Liver (tissue), 9 donors: ENCODE data around the gene EPB41L4B. TPM values are rescaled to one million over a fixed set of nuclear protein-coding genes. Genes with fewer than 3 reads are reported as not detected.

Experiments
- DNase-seq: peaks from one replicate; pipeline ENCODE4 v3.0.0-alpha.2; 2017; ENCODE audit warnings: low spot score
- H3K27ac ChIP-seq, 2 donors: one replicate each; pipeline ENCODE4 v1.7.0; 2013; ENCODE audit warnings: inconsistent platforms in 2 of 2, low read length in 2 of 2, control low read depth in 1 of 2, low read depth in 1 of 2, mild to moderate bottlenecking in 1 of 2
- H3K27me3 ChIP-seq, 4 donors: one replicate each; pipeline versions ENCODE4 v1.6.1 to v1.7.0; 2013; ENCODE audit warnings: low read length in 3 of 4, inconsistent platforms in 1 of 4, mild to moderate bottlenecking in 1 of 4, moderate library complexity in 1 of 4; ENCODE audit not compliant: control insufficient read depth in 4 of 4, insufficient read depth in 4 of 4
- H3K36me3 ChIP-seq, 4 donors: one replicate each; pipeline versions ENCODE4 v1.6.1 to v1.7.0; 2013; ENCODE audit warnings: low read length in 3 of 4, mild to moderate bottlenecking in 3 of 4, low read depth in 1 of 4, moderate library complexity in 1 of 4; ENCODE audit not compliant: control insufficient read depth in 4 of 4, insufficient read depth in 3 of 4
- H3K4me1 ChIP-seq, 4 donors: one replicate each; pipeline versions ENCODE4 v1.6.1 to v1.7.0; 2013; ENCODE audit warnings: low read length in 3 of 4, mild to moderate bottlenecking in 3 of 4, moderate library complexity in 1 of 4; ENCODE audit not compliant: control insufficient read depth in 4 of 4, insufficient read depth in 4 of 4
- H3K4me3 ChIP-seq, 3 donors: one replicate each; pipeline versions ENCODE4 v1.6.1 to v1.7.0; 2013; ENCODE audit warnings: low read length in 3 of 3, control low read depth in 1 of 3, low read depth in 1 of 3, mild to moderate bottlenecking in 1 of 3
- H3K9ac ChIP-seq, 2 donors: one replicate each; pipeline ENCODE4 v1.7.0; 2013; ENCODE audit warnings: low read length in 2 of 2, mild to moderate bottlenecking in 2 of 2, moderate library complexity in 2 of 2, control low read depth in 1 of 2, low read depth in 1 of 2
- H3K9me3 ChIP-seq, 4 donors: one replicate each; pipeline versions ENCODE4 v1.6.1 to v1.7.0; 2013; ENCODE audit warnings: low read length in 3 of 4; ENCODE audit not compliant: control insufficient read depth in 4 of 4
- CTCF ChIP-seq: fragments of 150-350 bp; IDR thresholded peaks from 2 replicates; pipeline ENCODE4 v1.5.1; 2017; ENCODE audit warnings: improper control_type of control experiment, low read depth, low read length; ENCODE audit not compliant: missing input control
- EGR1 ChIP-seq, 2 donors: IDR thresholded peaks; 2 replicates each; pipeline ENCODE4 v1.6.1; 2016 to 2018; ENCODE audit warnings: antibody characterized with exemption in 2 of 2, low read depth in 2 of 2
- FOXA1 ChIP-seq: IDR thresholded peaks from 2 replicates; pipeline ENCODE4 v1.6.1; 2016; ENCODE audit warnings: antibody characterized with exemption
- FOXA2 ChIP-seq: IDR thresholded peaks from 2 replicates; pipeline ENCODE4 v1.6.1; 2016; ENCODE audit warnings: antibody characterized with exemption
- GABPA ChIP-seq, 2 donors: IDR thresholded peaks in 1 of 2; conservative IDR thresholded peaks in 1 of 2; 2 replicates each; pipeline ENCODE4 v1.6.1; 2016; ENCODE audit warnings: antibody characterized with exemption in 2 of 2, mild to moderate bottlenecking in 1 of 2, moderate library complexity in 1 of 2
- HNF4A ChIP-seq, 2 donors: conservative IDR thresholded peaks; 2 replicates each; pipeline ENCODE4 v1.6.1; 2016; ENCODE audit warnings: antibody characterized with exemption in 2 of 2, mild to moderate bottlenecking in 2 of 2
- HNF4G ChIP-seq: IDR thresholded peaks from 2 replicates; pipeline ENCODE4 v1.6.1; 2016; ENCODE audit warnings: antibody characterized with exemption
- JUND ChIP-seq, 2 donors: IDR thresholded peaks; 2 replicates each; pipeline ENCODE4 v1.6.1; 2016; ENCODE audit warnings: antibody characterized with exemption in 2 of 2
- MAX ChIP-seq: IDR thresholded peaks from 2 replicates; pipeline ENCODE4 v1.6.1; 2016; ENCODE audit warnings: antibody characterized with exemption
- NR2F2 ChIP-seq: IDR thresholded peaks from 2 replicates; pipeline ENCODE4 v1.6.1; 2016; ENCODE audit warnings: antibody characterized with exemption
- RAD21 ChIP-seq, 2 donors: IDR thresholded peaks; 2 replicates each; pipeline ENCODE4 v1.6.1; 2016; ENCODE audit warnings: antibody characterized with exemption in 2 of 2, mild to moderate bottlenecking in 2 of 2
- REST ChIP-seq: IDR thresholded peaks from 2 replicates; pipeline ENCODE4 v1.6.1; 2016; ENCODE audit warnings: antibody characterized with exemption, mild to moderate bottlenecking
- RXRA ChIP-seq, 2 donors: IDR thresholded peaks; 2 replicates each; pipeline ENCODE4 v1.6.1; 2017 to 2018; ENCODE audit warnings: antibody characterized with exemption in 2 of 2, mild to moderate bottlenecking in 1 of 2
- SP1 ChIP-seq: IDR thresholded peaks from 2 replicates; pipeline ENCODE4 v1.6.1; 2018; ENCODE audit warnings: antibody characterized with exemption, mild to moderate bottlenecking
- TAF1 ChIP-seq: conservative IDR thresholded peaks from 2 replicates; pipeline ENCODE4 v1.6.1; 2016; ENCODE audit warnings: antibody characterized with exemption, mild to moderate bottlenecking
- YY1 ChIP-seq: IDR thresholded peaks from 2 replicates; pipeline ENCODE4 v1.6.1; 2016; ENCODE audit warnings: antibody characterized with exemption, mild to moderate bottlenecking
- ZBTB33 ChIP-seq: IDR thresholded peaks from 2 replicates; pipeline ENCODE4 v1.6.1; 2016; ENCODE audit warnings: antibody characterized with exemption
- polyA plus RNA-seq, 2 donors: library from polyadenylated mRNA; stranded (reverse) in 1 of 2; unstranded in 1 of 2; fragments of 200-250 nt in 1 of 2; fragments of >200 nt in 1 of 2; fragmentation: Nextera tagmentation in 1 of 2; extraction: Ambion mirVana in 1 of 2; gene quantifications; one replicate each; pipeline versions ENCODE4 v1.2.1 to v1.2.3, GENCODE V29; 2013 to 2015
- total RNA-seq, 2 donors: library from RNA; depleted of rRNA; stranded (reverse); fragments of >200 nt; gene quantifications; one replicate each; pipeline ENCODE4 v1.2.3, GENCODE V29; 2014
- TF ChIP-seq, protein P1 (sequence below): IDR thresholded peaks from 2 replicates; pipeline ENCODE4 v1.6.1; 2016; ENCODE audit warnings: antibody characterized with exemption
- donor health status: healthy.
- donor health status: healthy.
- donor health status: healthy.
- donor health status: healthy.
- donor health status: healthy.

The EPB41L4B gene
- total and polyA plus RNA-seq, 4 donors = 9.9 to 42.6 (median 23.9) TPM

DNA sequence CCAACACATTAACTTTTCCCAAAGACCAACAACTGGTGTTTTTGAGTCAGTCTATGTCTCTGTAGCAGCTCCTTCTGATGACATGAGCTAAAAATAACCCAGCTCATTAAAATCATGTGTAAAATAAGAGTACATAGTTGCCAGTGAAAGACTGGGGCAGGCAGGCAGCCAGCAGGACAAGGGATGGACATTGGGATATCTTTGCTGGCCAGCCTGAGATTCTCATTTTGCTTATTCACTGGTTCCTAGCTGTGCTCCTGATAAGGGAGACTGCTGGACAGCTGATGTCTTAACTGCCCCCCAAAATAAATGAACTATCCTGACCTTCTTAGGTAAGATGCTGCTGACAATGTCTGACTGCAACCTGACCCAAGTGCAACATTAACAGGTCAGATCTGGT, 33.9 kb downstream of the EPB41L4B start:
- Histone ChIP-seq H3K4me3 (no peak overlapping the region), H3K36me3 (no peaks in the 10 kb centered on the region), H3K9ac (no peak overlapping the region), H3K27ac (no peak overlapping the region), H3K4me1 (peaks cover 0 to 14% (median 3%) of the 10 kb centered on the region in 4 donors), H3K27me3 (no peaks in the 10 kb centered on the region), H3K9me3 (no peaks in the 10 kb centered on the region)
- DNase-seq = no peak
- TF ChIP-seq FOXA2 (no peak), EGR1 (IDR thresholded peaks at IDR 0.05; ENCODE audit: low read depth in 2 of 2) (no peak), REST (no peak), FOXA1 (no peak), HNF4G (no peak), ZBTB33 (no peak), CTCF (no peak), YY1 (no peak), JUND (IDR thresholded peaks at IDR 0.05) (no peak), HNF4A (conservative IDR thresholded peaks at IDR 0.05) (no peak), SP1 (no peak), GABPA (IDR thresholded peaks at IDR 0.05 in 1 of 2, conservative IDR thresholded peaks at IDR 0.05 in 1 of 2) (no peak), NR2F2 (no peak), RXRA (IDR thresholded peaks at IDR 0.05) (no peak), RAD21 (IDR thresholded peaks at IDR 0.05) (no peak), MAX (no peak), TAF1 (no peak)
- TF ChIP-seq, protein P1, sequence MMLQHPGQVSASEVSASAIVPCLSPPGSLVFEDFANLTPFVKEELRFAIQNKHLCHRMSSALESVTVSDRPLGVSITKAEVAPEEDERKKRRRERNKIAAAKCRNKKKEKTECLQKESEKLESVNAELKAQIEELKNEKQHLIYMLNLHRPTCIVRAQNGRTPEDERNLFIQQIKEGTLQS = no peak
